SK-N-SH treated with all-trans-retinoic acid at 6 μM for 48 hours (cell line): ENCODE results near the gene ARAP2.

ENCODE experiments used
- ATAC-seq: fragments of 200-7000 bp; cut with Tn5 transposase; 3 replicates; pipeline ENCODE4 v1.9.1; 2020; ENCODE audit warnings: mild to moderate bottlenecking, moderate library complexity
- ARNTL ChIP-seq: fragments of 450-650 bp; formaldehyde crosslinking; IDR thresholded peaks from 2 replicates; pipeline ENCODE4 v1.5.0; 2020; ENCODE audit warnings: low read depth, mild to moderate bottlenecking, moderate library complexity, borderline replicate concordance
- BACH2 ChIP-seq: fragments of 250-450 bp; sonication (Bioruptor Pico); IDR thresholded peaks from 2 replicates; pipeline ENCODE4 v1.9.0; 2021; ENCODE audit warnings: mild to moderate bottlenecking, borderline replicate concordance
- CSDC2 ChIP-seq: fragments of 250-450 bp; sonication (Bioruptor Pico); IDR thresholded peaks from 2 replicates; pipeline ENCODE4 v1.5.0; 2020; ENCODE audit warnings: mild to moderate bottlenecking, moderate library complexity
- ESRRG ChIP-seq: fragments of 250-450 bp; sonication (Bioruptor Pico); IDR thresholded peaks from 2 replicates; pipeline ENCODE4 v1.6.1; 2021; ENCODE audit warnings: mild to moderate bottlenecking
- ISL1 ChIP-seq: fragments of 250-450 bp; sonication (Bioruptor Pico); IDR thresholded peaks from 2 replicates; pipeline ENCODE4 v2.1.2; 2022; ENCODE audit warnings: mild to moderate bottlenecking, moderate library complexity
- OSR1 ChIP-seq: fragments of 250-450 bp; sonication (Bioruptor Pico); IDR thresholded peaks from 2 replicates; pipeline ENCODE4 v1.8.0; 2022; ENCODE audit warnings: moderate library complexity, mild to moderate bottlenecking, inconsistent platforms
- PPARA ChIP-seq: fragments of 250-450 bp; sonication (Bioruptor Pico); IDR thresholded peaks from 2 replicates; pipeline ENCODE4 v1.5.0; 2020; ENCODE audit warnings: mild to moderate bottlenecking, borderline replicate concordance
- RARB ChIP-seq: fragments of 250-450 bp; sonication (Bioruptor Pico); IDR thresholded peaks from 2 replicates; pipeline ENCODE4 v1.8.0; 2021; ENCODE audit warnings: mild to moderate bottlenecking, moderate library complexity
- SNAI2 ChIP-seq: fragments of 250-450 bp; sonication (Bioruptor Pico); IDR thresholded peaks from 2 replicates; pipeline ENCODE4 v1.5.0; 2020; ENCODE audit warnings: mild to moderate bottlenecking, moderate library complexity
- TCF4 ChIP-seq: fragments of 250-450 bp; sonication (Bioruptor Pico); IDR thresholded peaks from 2 replicates; pipeline ENCODE4 v1.8.0; 2021; ENCODE audit warnings: mild to moderate bottlenecking, moderate library complexity, borderline replicate concordance
- TOX ChIP-seq: fragments of 250-450 bp; sonication (Bioruptor Pico); IDR thresholded peaks from 2 replicates; pipeline ENCODE4 v1.8.0; 2021; ENCODE audit warnings: mild to moderate bottlenecking, moderate library complexity, borderline replicate concordance
- ZC3H10 ChIP-seq: fragments of 250-450 bp; sonication (Bioruptor Pico); IDR thresholded peaks from 2 replicates; pipeline ENCODE4 v1.5.1; 2021; ENCODE audit warnings: mild to moderate bottlenecking, moderate library complexity
- ZFP30 ChIP-seq: fragments of 450-650 bp; formaldehyde crosslinking; IDR thresholded peaks from 2 replicates; pipeline ENCODE4 v1.5.0; 2022; ENCODE audit warnings: mild to moderate bottlenecking, moderate library complexity
- ZNF565 ChIP-seq: fragments of 450-650 bp; formaldehyde crosslinking; conservative IDR thresholded peaks from 2 replicates; pipeline ENCODE4 v1.5.0; 2020; ENCODE audit warnings: low read depth, mild to moderate bottlenecking, moderate library complexity
- ZNF70 ChIP-seq: fragments of 450-650 bp; formaldehyde crosslinking; IDR thresholded peaks from 2 replicates; pipeline ENCODE4 v1.5.0; 2020; ENCODE audit warnings: mild to moderate bottlenecking, moderate library complexity
- ZNF8 ChIP-seq: fragments of 450-650 bp; formaldehyde crosslinking; IDR thresholded peaks from 2 replicates; pipeline ENCODE4 v1.5.0; 2020; ENCODE audit warnings: mild to moderate bottlenecking, moderate library complexity
- TF ChIP-seq, protein P1 (sequence below): fragments of 250-450 bp; sonication (Bioruptor Pico); IDR thresholded peaks from 2 replicates; pipeline ENCODE4 v1.5.1; 2021; ENCODE audit warnings: mild to moderate bottlenecking, moderate library complexity
- TF ChIP-seq, protein P2 (sequence below): fragments of 250-450 bp; sonication (Bioruptor Pico); IDR thresholded peaks from 2 replicates; pipeline ENCODE4 v1.8.0; 2021; ENCODE audit warnings: low read depth, mild to moderate bottlenecking, moderate library complexity, borderline replicate concordance
- TF ChIP-seq, protein P3 (sequence below): fragments of 250-450 bp; sonication (Bioruptor Pico); IDR thresholded peaks from 2 replicates; pipeline ENCODE4 v1.8.0; 2020; ENCODE audit warnings: mild to moderate bottlenecking, moderate library complexity, borderline replicate concordance
- TF ChIP-seq, protein P4 (sequence below): fragments of 250-450 bp; sonication (Bioruptor Pico); IDR thresholded peaks from 2 replicates; pipeline ENCODE4 v1.5.0; 2020; ENCODE audit warnings: mild to moderate bottlenecking, moderate library complexity
- TF ChIP-seq, protein P5 (sequence below): fragments of 250-450 bp; sonication (Bioruptor Pico); IDR thresholded peaks from 2 replicates; pipeline ENCODE4 v1.5.1; 2020; ENCODE audit warnings: low read depth, mild to moderate bottlenecking, moderate library complexity

ARAP2 gene

DNA sequence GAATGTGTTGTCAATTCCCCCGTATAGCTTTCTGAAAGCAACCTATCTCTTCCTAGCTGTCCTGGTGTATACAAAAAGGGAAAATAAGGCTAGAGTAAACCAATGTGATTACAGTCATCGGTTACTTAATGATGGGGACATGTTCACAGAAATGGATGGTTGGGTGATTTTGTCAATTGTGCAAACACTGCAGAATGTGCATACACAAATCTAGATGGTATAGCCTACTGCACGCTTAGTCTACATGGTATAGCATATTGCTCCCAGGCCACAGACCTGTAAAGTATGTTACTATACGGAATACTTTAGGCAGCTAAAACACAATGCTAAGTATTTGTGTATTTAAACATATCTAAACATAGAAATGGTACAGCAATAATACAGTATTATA is 42.2 kb upstream of the ARAP2 start:
- TF ChIP-seq ZNF8 (CRISPR knock-in tag) (no peak), RARB (no peak), TCF4 (CRISPR knock-in tag) (no peak), ZNF565 (CRISPR knock-in tag) (no peak), BACH2 (CRISPR knock-in tag) (no peak), ARNTL (no peak), TOX (CRISPR knock-in tag) (no peak), PPARA (CRISPR knock-in tag) (no peak), ZC3H10 (no peak), ZNF70 (CRISPR knock-in tag) (no peak), ISL1 (CRISPR knock-in tag) (no peak), ZFP30 (no peak), CSDC2 (CRISPR knock-in tag) (no peak), ESRRG (CRISPR knock-in tag) (no peak), SNAI2 (CRISPR knock-in tag) (no peak)
- TF ChIP-seq, protein P1, sequence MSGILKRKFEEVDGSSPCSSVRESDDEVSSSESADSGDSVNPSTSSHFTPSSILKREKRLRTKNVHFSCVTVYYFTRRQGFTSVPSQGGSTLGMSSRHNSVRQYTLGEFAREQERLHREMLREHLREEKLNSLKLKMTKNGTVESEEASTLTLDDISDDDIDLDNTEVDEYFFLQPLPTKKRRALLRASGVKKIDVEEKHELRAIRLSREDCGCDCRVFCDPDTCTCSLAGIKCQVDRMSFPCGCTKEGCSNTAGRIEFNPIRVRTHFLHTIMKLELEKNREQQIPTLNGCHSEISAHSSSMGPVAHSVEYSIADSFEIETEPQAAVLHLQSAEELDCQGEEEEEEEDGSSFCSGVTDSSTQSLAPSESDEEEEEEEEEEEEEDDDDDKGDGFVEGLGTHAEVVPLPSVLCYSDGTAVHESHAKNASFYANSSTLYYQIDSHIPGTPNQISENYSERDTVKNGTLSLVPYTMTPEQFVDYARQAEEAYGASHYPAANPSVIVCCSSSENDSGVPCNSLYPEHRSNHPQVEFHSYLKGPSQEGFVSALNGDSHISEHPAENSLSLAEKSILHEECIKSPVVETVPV (CRISPR knock-in tag): no peak
- ATAC-seq: no peak

DNA sequence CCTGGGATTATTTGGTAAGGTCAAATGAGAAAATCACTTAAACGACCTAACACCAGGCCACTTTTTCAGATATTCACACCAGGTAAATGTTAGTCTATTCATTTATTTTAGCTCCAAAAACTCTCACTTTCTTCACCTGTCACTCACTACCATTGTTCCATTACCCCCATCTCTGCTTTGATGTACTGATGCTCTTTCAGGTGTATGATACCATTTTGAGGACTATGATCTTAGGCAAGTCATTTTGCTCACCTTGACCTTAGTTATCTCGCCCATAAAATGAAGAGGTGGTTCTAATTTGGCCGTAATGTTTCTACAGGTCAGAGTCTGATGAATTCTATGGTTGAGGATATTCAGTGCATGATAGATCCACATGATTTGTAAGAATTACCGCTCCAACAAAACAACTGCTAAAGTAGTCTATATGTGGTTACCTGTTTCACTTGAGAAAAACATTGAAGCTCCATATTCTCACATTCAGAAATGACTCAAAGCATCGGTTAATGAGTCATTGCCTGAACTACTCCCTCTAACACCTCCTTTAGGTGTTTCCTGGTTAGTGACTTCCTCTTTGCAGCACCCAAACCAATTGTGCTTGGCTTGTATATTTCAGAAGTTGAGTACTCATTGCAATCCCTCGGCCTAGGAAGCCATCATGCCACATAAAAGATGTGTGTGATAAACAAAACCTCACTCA is 41.6 kb upstream of the ARAP2 start:
- ATAC-seq: no peak
- TF ChIP-seq SNAI2 (CRISPR knock-in tag) (no peak), ZNF565 (CRISPR knock-in tag) (no peak)
- TF ChIP-seq, protein P2, sequence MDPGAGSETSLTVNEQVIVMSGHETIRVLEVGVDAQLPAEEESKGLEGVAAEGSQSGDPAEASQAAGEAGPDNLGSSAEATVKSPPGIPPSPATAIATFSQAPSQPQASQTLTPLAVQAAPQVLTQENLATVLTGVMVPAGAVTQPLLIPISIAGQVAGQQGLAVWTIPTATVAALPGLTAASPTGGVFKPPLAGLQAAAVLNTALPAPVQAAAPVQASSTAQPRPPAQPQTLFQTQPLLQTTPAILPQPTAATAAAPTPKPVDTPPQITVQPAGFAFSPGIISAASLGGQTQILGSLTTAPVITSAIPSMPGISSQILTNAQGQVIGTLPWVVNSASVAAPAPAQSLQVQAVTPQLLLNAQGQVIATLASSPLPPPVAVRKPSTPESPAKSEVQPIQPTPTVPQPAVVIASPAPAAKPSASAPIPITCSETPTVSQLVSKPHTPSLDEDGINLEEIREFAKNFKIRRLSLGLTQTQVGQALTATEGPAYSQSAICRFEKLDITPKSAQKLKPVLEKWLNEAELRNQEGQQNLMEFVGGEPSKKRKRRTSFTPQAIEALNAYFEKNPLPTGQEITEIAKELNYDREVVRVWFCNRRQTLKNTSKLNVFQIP (CRISPR knock-in tag): no peak

DNA sequence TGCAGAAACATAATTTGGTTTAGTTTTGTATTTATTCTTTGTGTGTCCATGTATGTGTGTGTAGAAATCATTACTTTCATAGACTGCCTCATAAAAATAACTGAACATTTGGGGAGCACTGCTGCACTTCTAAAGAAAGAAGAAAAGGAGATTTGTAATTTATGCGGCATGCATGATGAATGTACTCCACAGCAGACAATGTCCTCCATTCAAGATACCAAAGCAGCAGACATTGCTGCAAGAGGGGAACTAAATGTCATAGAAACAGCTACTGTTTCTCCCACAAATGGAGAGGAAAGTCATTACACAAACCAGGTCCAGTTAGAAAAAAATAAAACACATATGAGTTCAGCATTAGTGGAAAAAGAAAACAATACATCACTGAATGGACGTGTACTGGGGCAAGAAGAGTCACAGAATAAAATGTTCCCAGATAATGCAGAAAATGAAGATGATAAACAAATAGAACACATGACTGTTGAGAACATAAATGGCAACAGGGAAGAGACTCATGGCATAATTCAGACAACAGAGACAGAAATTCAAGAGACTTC is 39.7 kb upstream of the ARAP2 start:
- no peak for ATAC-seq
- TF ChIP-seq TCF4 (CRISPR knock-in tag): no peak
- TF ChIP-seq, protein P3, sequence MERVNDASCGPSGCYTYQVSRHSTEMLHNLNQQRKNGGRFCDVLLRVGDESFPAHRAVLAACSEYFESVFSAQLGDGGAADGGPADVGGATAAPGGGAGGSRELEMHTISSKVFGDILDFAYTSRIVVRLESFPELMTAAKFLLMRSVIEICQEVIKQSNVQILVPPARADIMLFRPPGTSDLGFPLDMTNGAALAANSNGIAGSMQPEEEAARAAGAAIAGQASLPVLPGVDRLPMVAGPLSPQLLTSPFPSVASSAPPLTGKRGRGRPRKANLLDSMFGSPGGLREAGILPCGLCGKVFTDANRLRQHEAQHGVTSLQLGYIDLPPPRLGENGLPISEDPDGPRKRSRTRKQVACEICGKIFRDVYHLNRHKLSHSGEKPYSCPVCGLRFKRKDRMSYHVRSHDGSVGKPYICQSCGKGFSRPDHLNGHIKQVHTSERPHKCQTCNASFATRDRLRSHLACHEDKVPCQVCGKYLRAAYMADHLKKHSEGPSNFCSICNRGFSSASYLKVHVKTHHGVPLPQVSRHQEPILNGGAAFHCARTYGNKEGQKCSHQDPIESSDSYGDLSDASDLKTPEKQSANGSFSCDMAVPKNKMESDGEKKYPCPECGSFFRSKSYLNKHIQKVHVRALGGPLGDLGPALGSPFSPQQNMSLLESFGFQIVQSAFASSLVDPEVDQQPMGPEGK (CRISPR knock-in tag): no peak
- TF ChIP-seq ZNF8 (CRISPR knock-in tag): no peak
- no peak for TF ChIP-seq ZC3H10
- no peak for TF ChIP-seq OSR1 (CRISPR knock-in tag)
- no peak for TF ChIP-seq SNAI2 (CRISPR knock-in tag)
- TF ChIP-seq TOX (CRISPR knock-in tag): no peak
- no peak for TF ChIP-seq ZNF565 (CRISPR knock-in tag)
- TF ChIP-seq ESRRG (CRISPR knock-in tag): no peak
- no peak for TF ChIP-seq BACH2 (CRISPR knock-in tag)
- TF ChIP-seq, protein P1 (CRISPR knock-in tag): no peak
- no peak for TF ChIP-seq ZFP30
- no peak for TF ChIP-seq ZNF70 (CRISPR knock-in tag)
- TF ChIP-seq, protein P4, sequence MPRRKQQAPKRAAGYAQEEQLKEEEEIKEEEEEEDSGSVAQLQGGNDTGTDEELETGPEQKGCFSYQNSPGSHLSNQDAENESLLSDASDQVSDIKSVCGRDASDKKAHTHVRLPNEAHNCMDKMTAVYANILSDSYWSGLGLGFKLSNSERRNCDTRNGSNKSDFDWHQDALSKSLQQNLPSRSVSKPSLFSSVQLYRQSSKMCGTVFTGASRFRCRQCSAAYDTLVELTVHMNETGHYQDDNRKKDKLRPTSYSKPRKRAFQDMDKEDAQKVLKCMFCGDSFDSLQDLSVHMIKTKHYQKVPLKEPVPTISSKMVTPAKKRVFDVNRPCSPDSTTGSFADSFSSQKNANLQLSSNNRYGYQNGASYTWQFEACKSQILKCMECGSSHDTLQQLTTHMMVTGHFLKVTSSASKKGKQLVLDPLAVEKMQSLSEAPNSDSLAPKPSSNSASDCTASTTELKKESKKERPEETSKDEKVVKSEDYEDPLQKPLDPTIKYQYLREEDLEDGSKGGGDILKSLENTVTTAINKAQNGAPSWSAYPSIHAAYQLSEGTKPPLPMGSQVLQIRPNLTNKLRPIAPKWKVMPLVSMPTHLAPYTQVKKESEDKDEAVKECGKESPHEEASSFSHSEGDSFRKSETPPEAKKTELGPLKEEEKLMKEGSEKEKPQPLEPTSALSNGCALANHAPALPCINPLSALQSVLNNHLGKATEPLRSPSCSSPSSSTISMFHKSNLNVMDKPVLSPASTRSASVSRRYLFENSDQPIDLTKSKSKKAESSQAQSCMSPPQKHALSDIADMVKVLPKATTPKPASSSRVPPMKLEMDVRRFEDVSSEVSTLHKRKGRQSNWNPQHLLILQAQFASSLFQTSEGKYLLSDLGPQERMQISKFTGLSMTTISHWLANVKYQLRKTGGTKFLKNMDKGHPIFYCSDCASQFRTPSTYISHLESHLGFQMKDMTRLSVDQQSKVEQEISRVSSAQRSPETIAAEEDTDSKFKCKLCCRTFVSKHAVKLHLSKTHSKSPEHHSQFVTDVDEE (CRISPR knock-in tag): no peak
- TF ChIP-seq ISL1 (CRISPR knock-in tag): no peak
- TF ChIP-seq, protein P5, sequence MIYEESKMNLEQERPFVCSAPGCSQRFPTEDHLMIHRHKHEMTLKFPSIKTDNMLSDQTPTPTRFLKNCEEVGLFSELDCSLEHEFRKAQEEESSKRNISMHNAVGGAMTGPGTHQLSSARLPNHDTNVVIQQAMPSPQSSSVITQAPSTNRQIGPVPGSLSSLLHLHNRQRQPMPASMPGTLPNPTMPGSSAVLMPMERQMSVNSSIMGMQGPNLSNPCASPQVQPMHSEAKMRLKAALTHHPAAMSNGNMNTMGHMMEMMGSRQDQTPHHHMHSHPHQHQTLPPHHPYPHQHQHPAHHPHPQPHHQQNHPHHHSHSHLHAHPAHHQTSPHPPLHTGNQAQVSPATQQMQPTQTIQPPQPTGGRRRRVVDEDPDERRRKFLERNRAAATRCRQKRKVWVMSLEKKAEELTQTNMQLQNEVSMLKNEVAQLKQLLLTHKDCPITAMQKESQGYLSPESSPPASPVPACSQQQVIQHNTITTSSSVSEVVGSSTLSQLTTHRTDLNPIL: no peak
- TF ChIP-seq ARNTL: no peak
